Suprapubic skin (tissue), 4 donors: Measurements from ENCODE around the gene HCFC1.

Experiments used
- EP300 ChIP-seq: sonication (generic); formaldehyde crosslinking; IDR thresholded peaks from one replicate; pipeline ENCODE4 v1.6.1; 2017; ENCODE audit warnings: antibody characterized with exemption
- POLR2AphosphoS5 ChIP-seq, 3 donors: sonication (generic); formaldehyde crosslinking; IDR thresholded peaks; one replicate each; pipeline ENCODE4 v1.6.1; 2017; ENCODE audit warnings: antibody characterized with exemption in 3 of 3
- TF ChIP-seq, protein P1 (sequence below), 2 donors: fragments of 200-600 bp in 1 of 2; fragments of 450-650 bp in 1 of 2; sonication (generic) in 1 of 2; IDR thresholded peaks; one replicate each; pipeline ENCODE4 v1.5.1; 2016 to 2019; ENCODE audit warnings: antibody characterized with exemption in 2 of 2, mild to moderate bottlenecking in 1 of 2, moderate library complexity in 1 of 2

DNA sequence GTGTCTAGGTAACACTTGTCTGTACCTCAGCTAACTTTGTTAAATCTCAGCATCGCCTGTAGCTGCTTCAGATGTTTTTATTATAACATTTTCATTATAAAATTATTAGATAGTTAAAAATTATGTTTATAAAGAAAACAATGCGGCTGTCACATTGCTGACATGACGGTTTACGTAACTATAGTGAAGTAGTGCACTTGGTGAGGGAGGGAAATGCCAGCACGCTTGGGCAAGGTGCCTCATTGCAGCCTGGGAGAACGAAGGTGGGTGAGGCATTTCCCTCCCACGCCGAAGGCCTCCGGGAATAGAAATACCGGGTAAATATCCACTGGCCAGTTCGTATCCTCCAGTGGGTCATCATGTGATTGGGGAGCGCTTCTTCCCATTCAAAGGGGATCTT, 16.9 kb upstream of the HCFC1 start:
- TF ChIP-seq, protein P1, sequence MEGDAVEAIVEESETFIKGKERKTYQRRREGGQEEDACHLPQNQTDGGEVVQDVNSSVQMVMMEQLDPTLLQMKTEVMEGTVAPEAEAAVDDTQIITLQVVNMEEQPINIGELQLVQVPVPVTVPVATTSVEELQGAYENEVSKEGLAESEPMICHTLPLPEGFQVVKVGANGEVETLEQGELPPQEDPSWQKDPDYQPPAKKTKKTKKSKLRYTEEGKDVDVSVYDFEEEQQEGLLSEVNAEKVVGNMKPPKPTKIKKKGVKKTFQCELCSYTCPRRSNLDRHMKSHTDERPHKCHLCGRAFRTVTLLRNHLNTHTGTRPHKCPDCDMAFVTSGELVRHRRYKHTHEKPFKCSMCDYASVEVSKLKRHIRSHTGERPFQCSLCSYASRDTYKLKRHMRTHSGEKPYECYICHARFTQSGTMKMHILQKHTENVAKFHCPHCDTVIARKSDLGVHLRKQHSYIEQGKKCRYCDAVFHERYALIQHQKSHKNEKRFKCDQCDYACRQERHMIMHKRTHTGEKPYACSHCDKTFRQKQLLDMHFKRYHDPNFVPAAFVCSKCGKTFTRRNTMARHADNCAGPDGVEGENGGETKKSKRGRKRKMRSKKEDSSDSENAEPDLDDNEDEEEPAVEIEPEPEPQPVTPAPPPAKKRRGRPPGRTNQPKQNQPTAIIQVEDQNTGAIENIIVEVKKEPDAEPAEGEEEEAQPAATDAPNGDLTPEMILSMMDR (IDR thresholded peaks at IDR 0.05) = no peak
- TF ChIP-seq POLR2AphosphoS5 (IDR thresholded peaks at IDR 0.05) (no peak), EP300 (no peak)
